NCI-H748 (cell line): ENCODE results near the gene BBC3.
"Not testable (repeated sequence)": the region's sequence is repeated elsewhere in the genome, so short reads cannot be mapped to it uniquely, and the experiment has no call there.

Experiments
- DNase-seq: peaks from one replicate; lab custom pipeline; 2025; ENCODE audit not compliant: unreplicated experiment; lab: John Stamatoyannopoulos, UW

The BBC3 gene, protein sequence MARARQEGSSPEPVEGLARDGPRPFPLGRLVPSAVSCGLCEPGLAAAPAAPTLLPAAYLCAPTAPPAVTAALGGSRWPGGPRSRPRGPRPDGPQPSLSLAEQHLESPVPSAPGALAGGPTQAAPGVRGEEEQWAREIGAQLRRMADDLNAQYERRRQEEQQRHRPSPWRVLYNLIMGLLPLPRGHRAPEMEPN

DNA sequence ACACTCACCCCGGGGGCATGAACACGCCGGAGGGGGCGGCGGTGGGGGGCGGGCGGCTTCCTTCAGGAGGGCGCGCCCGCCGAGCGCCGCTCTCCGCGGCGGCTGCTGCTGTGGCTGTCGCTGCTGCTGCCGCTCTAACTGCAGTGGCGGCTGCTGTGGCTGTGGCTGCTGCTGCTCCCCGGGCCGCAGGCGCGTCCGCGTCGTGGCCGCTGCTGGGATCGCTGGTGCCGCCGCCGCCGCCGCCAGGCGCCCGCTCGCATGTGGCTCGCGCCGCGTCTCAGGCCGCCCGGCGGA, at the start of gene BBC3:
Gene BBC3, minus strand, starts transcription at position 279 of the 294 bp plus-strand sequence. CDS start 2,768 bp downstream, outside the sequence.
- no peak for DNase-seq

DNA sequence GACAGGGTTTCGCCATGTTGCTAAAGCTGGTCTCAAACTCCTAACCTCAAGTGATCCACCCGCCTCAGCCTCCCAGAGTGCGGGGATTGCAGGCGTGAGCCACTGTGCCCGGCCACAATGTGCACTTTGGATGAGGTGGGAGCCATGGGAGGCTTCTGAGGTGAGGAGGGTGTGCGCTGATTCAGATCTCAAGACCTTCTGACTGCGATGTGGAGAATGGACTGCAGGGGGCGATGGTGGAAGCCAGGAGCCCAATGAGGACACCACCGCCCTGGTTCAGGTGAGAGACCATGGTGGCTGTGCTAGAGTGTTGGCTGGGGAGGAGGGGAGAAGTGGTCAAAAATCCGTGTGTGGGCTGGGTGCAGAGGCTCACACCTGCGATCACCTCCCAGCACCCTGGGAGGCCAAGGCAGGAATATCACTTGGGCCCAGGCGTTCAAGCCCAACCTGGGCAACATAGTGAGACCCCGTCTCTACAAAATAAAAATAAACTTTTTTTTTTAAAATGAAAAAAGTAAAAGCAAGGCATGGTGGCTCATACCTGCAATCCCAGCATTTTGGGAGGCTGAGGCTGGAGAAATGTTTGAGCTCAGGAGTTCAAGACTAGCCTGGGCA, 49.3 kb upstream of the BBC3 start:
- DNase-seq: peak; percentile 53

DNA sequence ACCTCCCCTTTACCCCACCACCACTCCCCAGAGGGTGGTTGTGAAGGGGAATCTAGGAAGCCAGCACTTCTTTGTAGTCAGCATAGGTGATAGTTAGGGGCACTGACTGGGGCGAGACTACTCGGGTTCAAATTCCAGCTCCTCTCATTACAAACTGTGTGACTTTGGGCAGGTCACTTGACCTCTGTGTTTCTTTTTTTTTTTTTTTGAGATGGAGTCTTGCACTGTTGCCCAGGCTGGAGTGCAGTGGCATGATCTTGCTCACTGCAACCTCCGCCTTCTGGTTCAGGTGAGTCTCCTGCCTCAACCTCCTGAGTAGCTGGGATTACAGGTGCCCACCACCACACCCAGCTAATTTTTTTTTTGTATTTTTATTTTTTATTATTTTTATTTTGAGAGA, 45.5 kb upstream of the BBC3 start:
- not testable (repeated sequence) for DNase-seq

DNA sequence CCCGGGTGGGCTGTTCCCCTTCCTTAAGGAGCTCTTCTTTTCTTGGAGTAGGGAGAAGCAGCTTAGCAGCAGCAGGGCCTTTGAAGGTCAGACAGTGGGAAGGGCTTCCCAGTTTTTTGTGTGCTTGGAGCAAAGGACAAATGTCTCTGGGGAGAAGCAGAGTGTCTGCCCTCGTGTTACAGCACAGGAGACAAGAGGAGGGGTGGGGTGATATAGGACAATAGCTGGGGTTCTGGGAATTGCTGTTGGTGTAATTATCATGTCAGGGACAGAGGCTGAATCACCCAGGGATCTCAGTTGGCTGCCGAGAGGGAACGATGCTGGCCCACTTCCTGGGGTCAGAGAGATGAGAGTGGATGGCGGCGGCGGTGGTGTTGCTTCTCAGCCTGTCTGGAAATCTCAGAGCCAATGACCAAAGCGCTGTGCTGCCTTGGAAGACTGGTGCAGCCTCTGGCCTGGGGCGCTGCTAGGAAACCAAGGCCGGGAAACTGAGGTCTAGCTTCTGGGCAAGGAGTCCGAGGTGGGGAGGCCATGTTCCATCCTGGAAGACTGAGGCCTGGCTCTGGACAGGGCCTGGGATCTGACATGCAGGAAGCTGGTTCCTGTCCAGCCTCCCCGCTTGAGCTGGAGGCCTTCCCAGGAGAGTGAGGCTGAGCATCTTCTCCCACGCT, 44.9 kb upstream of the BBC3 start:
- peak; percentile 38 for DNase-seq

DNA sequence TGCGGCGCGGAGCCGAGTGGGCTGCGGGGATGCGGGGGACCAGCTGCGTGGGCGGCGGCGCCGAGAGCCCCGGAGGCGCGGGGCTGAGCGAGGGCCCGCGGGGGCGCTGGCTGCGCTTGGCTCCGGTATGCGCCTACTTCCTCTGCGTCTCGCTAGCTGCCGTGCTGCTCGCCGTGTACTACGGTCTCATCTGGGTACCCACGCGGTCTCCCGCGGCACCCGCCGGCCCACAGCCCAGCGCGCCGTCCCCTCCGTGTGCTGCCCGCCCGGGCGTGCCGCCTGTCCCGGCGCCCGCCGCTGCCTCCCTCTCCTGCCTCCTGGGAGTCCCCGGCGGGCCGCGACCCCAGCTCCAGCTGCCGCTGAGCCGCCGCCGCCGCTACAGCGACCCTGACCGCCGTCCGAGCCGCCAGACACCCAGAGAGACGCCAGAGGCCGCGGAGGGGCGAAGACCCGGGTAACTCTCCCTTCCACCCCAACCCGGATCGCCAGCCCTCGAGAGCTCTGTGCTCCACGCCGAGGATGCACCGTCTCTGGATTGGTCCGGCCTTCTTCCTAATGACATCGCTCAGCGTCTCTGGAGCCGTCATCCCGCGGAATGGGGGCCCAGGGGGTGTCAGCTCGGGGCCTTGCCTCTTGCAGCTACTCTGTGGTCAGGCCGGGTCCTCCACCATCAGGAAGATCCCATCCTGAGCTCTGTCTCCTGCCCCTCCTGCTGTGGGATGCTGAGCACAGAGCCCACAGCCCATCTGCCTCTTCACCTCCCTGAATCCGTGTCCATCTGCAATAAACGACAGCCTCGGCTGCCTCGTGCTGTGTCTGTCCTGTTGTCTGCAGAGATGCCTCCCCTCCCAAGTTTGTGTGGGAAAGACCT, 44.1 kb upstream of the BBC3 start:
- peak; percentile 64 for DNase-seq

DNA sequence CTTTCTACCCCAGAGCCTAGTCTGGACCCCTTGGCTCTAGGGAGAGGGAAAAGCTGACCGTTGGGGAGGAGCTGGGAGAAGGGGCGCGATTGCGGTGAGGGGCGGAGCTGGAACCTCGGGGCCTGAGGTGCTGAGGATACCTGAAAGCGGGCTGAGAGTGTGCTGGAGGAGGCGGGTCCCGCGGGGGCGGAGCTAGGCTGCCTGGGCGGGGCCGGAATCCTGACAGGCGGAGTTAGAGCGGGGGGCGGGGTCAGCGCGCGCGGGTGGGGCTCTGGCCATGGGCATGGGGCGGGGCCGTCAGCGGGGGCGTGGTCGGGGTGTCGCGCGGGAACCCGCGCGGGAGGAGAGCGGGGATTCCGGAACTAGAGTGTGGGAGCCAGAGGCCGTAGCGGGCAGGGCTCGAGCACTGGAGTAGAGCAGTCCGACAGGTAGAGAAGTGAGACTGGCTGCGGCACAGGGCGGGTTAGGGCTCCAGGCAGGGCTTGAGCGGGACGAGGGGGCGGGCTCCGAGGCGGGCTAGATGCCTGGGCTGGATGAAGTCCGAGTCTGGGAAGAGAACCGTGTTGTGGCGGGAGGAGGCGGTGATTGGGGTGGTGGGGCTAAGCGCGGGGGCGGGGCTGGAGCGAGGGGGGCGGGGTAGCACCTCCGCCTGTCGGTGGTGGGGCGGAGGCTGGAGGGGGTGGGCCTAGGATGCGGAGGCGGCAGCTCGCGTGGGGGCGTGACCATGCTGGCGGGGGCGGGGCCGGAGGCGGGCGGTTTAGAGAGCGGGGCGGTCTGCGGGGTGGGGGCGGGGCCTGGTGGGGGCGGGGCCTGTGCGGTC, 43.3 kb upstream of the BBC3 start, which contains the start of gene INAFM1:
Gene INAFM1, plus strand, starts transcription at position 815 of the 820 bp plus-strand sequence. CDS start 35 bp downstream, outside the sequence.
- peak; percentile 95 for DNase-seq

DNA sequence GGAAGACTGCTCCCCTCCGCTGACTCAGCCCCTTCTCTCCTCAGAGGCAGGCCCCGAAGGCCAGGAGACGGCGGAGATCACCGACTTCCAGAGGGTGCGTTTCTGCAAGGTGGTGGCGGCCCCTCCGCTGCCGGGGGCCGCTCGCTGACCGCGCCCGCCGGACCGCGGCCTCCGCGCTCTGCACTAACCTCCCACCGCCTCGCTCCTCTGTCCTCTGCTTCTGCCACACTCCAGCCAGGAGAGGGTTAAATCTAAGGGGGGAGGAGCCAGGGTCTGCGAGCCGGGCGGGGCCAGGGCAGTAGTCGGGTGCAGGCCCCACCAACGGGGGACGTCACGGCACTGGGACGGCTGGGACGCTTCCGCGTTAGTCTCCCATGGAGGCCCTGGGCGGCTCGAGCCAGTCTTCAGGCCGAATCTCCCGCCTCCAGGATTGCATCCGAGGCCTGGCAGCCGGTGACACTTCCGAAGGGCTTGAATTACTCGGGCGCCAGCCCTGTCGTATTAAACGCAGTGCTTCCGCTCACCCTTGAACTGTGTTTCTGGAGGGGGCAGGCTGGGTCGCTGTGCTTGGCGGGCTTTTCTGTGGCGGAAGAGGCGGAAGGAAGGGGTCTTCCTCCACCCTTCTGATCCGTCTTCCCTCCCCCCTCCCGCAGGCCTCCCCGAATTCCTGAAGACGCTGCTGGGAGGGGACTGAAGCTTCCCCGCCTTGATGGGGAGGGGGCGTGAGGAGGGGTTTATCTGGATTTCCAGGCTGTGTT, 42.5 kb upstream of the BBC3 start:
- peak; percentile 94 for DNase-seq

DNA sequence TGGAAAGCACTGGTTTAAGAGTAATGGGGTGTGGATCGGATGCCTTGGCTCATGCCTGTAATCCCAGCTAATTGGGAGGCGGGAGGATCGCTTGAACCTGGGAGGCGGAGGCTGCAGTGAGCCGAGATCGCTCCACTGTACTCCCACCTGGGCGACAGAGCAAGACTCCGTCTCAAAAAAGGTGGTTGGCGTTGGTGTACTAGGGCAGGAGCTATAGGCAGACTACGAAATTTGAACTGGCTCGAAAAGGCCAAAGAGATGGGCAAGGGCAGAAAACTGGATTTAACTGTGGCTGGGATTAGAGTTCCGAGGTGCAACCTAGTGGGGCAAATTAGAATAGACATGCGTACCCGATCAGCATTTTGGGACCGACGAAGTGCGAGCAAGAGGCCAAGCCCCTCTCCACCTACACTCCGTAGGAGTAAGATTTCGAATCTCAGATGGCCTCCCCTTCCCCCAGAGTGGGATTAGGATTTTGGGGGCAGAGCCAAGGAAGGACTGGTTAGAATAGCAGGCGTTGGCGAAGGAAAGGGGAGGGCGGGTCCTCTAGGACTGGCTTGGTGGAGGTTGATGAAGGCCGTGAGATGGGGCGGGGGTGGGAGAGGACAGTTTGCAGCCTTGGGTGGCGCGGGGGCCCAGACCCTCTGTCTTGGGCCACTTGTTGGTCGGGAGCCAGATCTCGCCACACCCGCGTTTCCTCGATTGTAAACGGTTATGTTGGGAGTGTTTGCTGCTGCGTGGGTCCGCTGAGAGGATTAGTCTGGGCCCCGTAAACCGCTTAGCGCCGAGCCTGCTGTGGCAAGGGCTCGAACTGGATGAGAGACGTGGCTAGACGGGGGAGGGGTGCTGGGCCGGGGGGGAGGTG, 41.7 kb upstream of the BBC3 start:
- peak; percentile 76 for DNase-seq

DNA sequence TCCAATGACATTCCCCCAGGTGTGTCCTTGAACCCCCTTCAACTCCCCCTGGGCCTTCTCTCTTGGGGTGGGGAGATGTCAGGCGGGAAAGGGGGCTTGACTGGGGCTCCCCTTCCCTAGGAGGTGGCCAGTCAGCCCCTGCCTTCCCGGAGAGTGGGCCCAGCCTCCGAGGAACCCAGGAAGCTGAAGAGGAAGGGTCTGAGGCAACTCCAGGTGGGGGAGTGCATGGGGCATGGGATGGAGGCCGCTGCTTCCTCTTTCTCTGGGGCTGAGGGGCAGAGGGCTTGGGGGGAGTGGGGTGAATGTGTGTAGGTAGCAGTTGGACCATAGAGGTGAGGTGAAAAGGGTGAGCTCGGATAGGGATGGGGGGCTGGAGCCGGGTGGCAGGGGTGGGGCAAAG, 41.0 kb upstream of the BBC3 start:
- DNase-seq: no peak

DNA sequence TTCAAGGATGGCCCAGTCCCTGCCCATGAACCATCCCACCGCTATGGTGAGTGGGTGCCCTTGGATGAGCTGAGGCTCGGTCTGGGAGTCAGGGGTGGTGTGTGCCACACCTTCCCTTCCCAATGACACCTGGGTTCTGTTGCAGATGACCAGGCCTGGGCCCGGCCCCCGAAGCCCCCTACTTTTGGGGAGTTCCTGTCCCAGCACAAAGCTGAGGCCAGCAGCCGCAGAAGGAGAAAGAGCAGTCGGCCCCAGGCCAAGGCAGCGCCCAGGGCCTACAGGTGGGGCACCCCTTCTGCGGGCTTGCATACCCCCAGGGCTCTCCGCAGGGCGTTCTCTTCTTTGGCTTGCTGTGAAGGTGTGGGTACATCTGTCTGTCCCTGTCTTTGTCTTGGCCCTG, 39.4 kb upstream of the BBC3 start:
- no peak for DNase-seq

DNA sequence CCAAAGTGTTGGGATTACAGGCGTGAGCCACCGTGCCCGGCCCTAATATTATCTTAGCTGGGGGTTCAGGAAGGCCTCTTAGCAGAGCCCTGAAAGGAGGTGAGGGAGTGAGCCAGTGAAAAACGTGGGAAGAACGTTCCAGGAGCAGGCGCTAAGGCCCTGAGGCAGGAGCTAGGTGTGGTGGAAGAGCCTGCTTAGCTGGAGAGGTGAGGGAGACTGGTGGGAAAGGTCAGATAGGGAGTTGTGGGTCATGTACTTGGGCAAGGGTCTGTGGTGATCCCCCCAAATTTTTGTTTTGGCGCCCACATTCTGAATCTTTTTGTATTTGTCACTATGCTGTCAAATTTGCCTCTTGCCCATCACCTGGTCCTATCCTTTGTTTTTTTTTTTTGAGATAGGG, 38.6 kb upstream of the BBC3 start:
- no peak for DNase-seq

DNA sequence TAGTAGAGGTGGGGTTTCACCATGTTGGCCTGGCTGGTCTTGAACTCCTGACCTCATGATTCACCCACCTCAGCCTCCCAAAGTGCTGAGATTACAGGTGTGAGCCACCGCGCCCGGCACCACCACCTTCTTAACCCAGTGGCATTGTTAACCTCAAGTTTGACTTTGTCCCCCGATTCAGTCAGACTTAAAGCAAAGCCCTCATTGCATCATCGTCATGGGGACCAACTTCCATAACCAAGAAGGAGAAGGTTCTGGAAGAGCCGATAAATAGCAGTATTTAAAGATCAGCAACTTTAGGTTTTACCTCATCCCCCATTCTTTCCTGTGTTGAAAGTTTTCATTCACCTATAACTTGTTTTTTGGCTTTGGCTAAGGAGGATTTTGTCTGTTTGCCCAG, 37.0 kb upstream of the BBC3 start:
- DNase-seq: no peak

DNA sequence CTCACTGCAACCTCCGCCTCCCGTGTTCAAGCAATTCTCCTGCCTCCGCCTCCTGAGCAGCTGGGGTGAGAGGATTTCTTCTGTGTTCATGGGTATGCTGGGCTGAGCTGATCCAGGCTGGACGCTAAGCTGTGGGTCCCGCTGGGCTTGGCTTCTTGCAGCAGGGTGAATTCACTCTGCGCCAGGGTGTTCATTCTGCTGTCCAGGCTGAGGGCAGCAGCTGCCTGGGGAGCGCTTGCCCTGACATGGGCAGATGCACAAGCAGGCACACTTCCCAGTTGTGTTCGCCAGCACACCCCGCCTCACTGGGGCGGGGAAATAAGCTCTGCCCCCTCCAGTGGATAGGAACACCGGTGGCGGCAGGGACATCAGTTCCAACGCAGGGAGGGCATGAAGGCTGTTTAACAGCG, 36.4 kb upstream of the BBC3 start:
- DNase-seq: no peak

DNA sequence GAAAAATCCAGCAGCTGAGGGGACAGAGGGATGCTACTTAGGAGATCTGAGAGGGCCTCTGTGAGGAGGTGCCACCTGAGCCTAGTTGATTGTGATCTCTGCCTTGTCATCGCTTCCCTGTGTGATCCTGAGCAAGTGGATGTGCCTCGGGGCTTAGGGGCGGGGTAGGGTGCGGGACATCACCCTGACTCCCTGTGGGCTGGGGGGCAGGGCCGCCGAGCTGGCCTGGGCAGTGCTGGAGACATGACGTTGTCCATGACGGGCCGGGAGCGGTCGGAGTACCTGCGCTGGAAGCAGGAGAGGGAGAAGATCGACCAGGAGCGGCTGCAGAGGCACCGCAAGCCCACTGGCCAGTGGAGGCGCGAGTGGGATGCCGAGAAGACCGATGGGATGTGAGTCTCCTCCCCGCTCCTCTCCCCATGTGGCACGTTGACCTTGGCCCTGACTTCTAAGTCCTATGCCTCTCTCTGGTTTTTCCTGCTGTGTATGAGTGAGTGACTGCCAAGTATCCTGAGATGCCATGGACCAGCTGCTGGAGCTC, 35.5 kb upstream of the BBC3 start:
- DNase-seq: no peak

DNA sequence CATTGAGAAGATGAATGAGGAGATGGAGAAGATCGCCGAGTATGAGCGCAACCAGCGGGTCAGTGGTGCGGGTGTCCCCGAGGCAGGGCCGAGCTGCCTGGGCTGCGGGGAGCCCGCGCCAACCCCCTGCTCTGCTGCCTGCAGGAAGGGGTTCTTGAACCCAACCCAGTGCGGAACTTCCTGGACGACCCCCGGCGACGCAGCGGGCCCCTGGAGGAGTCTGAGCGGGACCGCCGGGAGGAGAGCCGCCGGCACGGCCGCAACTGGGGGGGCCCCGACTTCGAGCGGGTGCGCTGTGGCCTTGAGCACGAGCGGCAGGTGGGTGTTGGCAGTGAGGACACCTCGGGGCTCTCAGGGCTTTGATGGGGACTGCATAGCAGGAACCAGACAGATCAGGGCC, 33.6 kb upstream of the BBC3 start:
- DNase-seq: no peak

DNA sequence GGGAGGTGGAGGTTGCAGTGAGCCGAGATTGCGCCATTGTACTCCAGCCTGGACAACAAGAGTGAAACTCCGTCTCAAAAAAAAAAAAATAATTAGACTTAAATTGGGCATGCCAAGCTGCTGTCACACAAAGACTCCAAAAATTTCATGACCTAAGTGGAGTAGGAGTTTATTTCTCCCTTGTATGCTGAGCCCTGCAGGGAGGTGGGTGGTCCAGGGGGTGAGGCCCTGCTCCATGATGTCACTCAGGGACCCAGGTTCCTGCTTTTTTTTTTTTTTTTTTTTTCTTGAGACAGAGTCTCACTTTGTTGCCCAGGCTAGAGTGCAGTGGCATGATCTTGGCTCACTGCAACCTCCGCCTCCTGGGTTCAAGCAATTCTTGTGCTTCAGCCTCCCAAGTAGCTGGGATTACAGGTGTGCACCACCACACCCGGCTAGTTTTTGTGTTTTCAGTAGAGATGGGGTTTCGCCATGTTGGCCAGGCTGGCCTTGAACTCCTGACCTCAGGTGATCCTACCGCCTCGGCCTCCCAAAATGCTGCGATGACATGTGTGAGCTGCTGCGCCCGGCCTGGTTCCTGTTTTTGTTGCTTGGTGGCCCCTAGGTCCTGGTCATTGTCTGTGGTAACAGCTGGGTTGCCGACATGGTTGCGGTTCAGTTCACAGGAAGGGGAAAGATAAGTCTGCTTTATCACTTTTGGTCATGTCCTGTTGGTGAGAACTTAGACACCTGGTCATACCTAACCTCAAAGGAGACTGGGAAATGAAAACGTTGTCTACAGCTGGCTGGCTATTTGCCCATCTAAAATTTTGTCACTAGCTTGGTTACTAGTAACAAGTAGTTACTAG, 31.2 kb upstream of the BBC3 start:
- not testable (repeated sequence) for DNase-seq

DNA sequence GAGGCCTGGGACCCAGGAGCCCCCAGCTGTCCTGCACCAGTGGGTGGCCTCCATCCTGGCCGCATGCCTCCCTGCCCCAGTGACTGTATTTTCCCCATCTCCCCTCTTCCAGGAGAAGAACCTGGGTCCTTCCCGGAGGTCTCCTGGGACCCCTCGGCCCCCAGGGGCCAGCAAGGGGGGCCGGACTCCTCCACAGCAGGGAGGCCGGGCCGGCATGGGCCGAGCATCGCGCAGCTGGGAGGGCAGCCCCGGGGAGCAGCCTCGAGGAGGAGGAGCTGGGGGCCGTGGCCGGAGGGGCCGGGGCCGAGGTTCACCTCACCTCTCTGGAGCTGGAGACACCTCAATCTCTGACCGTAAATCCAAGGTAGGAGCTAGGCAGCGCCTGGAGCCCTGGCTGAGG, 29.5 kb upstream of the BBC3 start:
- DNase-seq: no peak
